Parathyroid adenoma (tissue), 2 donors: ENCODE measurements around the gene GOLPH3L.
"Not testable (repeated sequence)": the region's sequence is repeated elsewhere in the genome, so short reads cannot be mapped to it uniquely, and the experiment has no call there.

Experiments used
- H2AFZ ChIP-seq: fragments of 300-600 bp; sonication (generic); one replicate; pipeline ENCODE4 v1.7.0; 2017; ENCODE audit warnings: antibody characterized with exemption, mild to moderate bottlenecking
- H3K27ac ChIP-seq: fragments of 300-600 bp; sonication (generic); one replicate; pipeline ENCODE4 v1.7.0; 2017
- H3K27me3 ChIP-seq: fragments of 300-600 bp; sonication (generic); one replicate; pipeline ENCODE4 v1.7.0; 2017; ENCODE audit warnings: low read length; ENCODE audit not compliant: control insufficient read depth, insufficient read depth
- H3K36me3 ChIP-seq: fragments of 300-600 bp; sonication (generic); one replicate; pipeline ENCODE4 v1.7.0; 2017; ENCODE audit warnings: low read length; ENCODE audit not compliant: control insufficient read depth, insufficient read depth
- H3K4me1 ChIP-seq: fragments of 300-600 bp; sonication (generic); one replicate; pipeline ENCODE4 v1.7.0; 2017; ENCODE audit warnings: control low read depth
- H3K4me2 ChIP-seq: fragments of 300-600 bp; sonication (generic); one replicate; pipeline ENCODE4 v1.7.0; 2017; ENCODE audit warnings: low read length
- H3K4me3 ChIP-seq: fragments of 300-600 bp; sonication (generic); one replicate; pipeline ENCODE4 v1.7.0; 2017; ENCODE audit warnings: low read depth, low read length
- H3K79me2 ChIP-seq: fragments of 300-600 bp; sonication (generic); one replicate; pipeline ENCODE4 v1.7.0; 2017; ENCODE audit warnings: control low read depth
- H3K9ac ChIP-seq: fragments of 300-600 bp; sonication (generic); one replicate; pipeline ENCODE4 v1.7.0; 2017; ENCODE audit warnings: mild to moderate bottlenecking
- H3K9me3 ChIP-seq: fragments of 300-600 bp; sonication (generic); one replicate; pipeline ENCODE4 v1.7.0; 2017; ENCODE audit warnings: low read length; ENCODE audit not compliant: control insufficient read depth
- TF ChIP-seq, protein P1 (sequence below): fragments of 300-600 bp; sonication (generic); IDR thresholded peaks from one replicate; pipeline ENCODE4 v1.7.0; 2017; ENCODE audit warnings: antibody characterized with exemption, mild to moderate bottlenecking
- donor health status: primary hyperparathyroidism.

The GOLPH3L gene

DNA sequence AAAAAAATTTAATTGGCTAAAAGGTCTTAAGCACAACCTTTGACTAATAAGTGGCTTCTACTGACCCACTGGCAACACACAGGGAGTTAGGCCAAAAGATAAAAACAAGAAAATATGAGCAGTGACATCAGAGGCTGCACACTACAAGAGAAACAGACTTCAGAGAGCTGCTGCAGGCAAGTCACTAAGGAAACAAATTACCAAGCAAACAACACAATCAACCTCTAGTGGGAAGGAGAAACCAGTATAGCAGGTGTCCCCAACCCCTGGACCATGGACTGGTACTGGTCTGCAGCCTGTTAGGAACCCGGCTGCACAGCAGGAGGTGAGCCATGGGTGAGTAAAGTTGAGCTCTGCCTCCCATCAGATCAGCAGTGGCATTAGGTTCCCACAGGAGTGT lies 46.8 kb downstream of the GOLPH3L start:
- Histone ChIP-seq H3K27ac (no peak overlapping the region), H3K79me2 (no peaks in the 10 kb centered on the region), H2AFZ (no peak overlapping the region), H3K4me1 (no peaks in the 10 kb centered on the region), H3K4me3 (no peak overlapping the region), H3K27me3 (no peaks in the 10 kb centered on the region), H3K36me3 (no peaks in the 10 kb centered on the region), H3K9ac (no peak overlapping the region), H3K9me3 (no peaks in the 10 kb centered on the region), H3K4me2 (no peak overlapping the region)
- TF ChIP-seq, protein P1, sequence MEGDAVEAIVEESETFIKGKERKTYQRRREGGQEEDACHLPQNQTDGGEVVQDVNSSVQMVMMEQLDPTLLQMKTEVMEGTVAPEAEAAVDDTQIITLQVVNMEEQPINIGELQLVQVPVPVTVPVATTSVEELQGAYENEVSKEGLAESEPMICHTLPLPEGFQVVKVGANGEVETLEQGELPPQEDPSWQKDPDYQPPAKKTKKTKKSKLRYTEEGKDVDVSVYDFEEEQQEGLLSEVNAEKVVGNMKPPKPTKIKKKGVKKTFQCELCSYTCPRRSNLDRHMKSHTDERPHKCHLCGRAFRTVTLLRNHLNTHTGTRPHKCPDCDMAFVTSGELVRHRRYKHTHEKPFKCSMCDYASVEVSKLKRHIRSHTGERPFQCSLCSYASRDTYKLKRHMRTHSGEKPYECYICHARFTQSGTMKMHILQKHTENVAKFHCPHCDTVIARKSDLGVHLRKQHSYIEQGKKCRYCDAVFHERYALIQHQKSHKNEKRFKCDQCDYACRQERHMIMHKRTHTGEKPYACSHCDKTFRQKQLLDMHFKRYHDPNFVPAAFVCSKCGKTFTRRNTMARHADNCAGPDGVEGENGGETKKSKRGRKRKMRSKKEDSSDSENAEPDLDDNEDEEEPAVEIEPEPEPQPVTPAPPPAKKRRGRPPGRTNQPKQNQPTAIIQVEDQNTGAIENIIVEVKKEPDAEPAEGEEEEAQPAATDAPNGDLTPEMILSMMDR = no peak

DNA sequence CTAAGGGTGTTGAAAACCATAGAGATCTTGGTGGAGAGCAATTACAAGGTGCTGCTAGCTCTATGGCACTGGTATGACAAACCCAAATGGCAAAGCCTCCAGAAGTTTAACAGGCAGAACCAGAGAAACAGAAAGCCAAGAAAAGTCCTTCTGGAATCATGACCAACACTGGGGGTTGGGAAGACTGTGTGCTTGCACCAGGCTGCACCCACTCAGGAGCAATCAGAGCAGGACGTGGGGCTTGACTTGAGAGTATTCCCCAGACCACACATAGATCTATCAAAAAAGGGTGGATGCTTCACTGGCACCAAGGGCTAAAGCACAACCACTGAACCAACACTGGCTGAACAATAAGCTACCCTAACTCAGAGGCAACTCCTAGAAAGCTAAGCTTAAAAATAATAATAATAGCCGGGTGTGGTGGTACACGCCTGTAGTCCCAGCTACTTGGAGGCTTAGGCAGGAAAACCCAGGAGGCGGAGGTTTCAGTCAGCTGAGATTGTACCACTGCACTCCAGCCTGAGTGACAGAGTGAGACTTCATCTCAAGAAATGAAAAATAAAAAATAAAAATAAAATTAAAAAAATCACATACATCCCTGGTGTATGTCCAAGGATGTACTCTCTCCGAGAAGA lies 47.4 kb downstream of the GOLPH3L start:
- no peak overlapping the region for H2AFZ ChIP-seq
- H3K79me2 ChIP-seq = no peaks in the 10 kb centered on the region
- no peaks in the 10 kb centered on the region for H3K9me3 ChIP-seq
- no peak overlapping the region for H3K4me2 ChIP-seq
- TF ChIP-seq, protein P1 = no peak
- H3K36me3 ChIP-seq = no peaks in the 10 kb centered on the region
- no peak overlapping the region for H3K4me3 ChIP-seq
- no peak overlapping the region for H3K9ac ChIP-seq
- H3K27me3 ChIP-seq = no peaks in the 10 kb centered on the region
- H3K4me1 ChIP-seq = no peaks in the 10 kb centered on the region
- H3K27ac ChIP-seq = no peak overlapping the region

DNA sequence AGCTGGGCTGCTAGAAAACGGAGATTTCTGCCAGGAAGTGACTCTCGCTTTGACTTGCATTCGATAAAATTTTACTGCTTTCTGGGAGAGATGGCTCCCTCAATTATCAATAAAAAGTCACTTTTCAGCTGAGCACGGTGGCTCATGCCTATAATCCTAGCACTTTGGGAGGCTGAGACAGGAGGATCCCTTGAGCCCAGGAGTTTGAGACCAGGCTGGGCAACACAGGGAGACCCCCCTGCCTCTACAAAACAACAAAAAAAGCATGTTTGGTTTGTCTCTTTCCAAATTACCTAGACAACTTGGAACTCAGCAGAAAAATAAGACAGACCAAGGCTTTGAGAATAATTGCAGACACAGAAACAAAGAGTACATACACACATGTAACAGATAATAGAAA lies 54.7 kb downstream of the GOLPH3L start:
- H3K4me1 ChIP-seq = no peaks in the 10 kb centered on the region
- no peak overlapping the region for H3K4me2 ChIP-seq
- H3K4me3 ChIP-seq = no peak overlapping the region
- H3K27me3 ChIP-seq = no peaks in the 10 kb centered on the region
- no peak overlapping the region for H3K27ac ChIP-seq
- TF ChIP-seq, protein P1 = no peak
- no peaks in the 10 kb centered on the region for H3K36me3 ChIP-seq
- no peak overlapping the region for H3K9ac ChIP-seq
- H3K79me2 ChIP-seq = no peaks in the 10 kb centered on the region
- H3K9me3 ChIP-seq = no peaks in the 10 kb centered on the region
- H2AFZ ChIP-seq = no peak overlapping the region

DNA sequence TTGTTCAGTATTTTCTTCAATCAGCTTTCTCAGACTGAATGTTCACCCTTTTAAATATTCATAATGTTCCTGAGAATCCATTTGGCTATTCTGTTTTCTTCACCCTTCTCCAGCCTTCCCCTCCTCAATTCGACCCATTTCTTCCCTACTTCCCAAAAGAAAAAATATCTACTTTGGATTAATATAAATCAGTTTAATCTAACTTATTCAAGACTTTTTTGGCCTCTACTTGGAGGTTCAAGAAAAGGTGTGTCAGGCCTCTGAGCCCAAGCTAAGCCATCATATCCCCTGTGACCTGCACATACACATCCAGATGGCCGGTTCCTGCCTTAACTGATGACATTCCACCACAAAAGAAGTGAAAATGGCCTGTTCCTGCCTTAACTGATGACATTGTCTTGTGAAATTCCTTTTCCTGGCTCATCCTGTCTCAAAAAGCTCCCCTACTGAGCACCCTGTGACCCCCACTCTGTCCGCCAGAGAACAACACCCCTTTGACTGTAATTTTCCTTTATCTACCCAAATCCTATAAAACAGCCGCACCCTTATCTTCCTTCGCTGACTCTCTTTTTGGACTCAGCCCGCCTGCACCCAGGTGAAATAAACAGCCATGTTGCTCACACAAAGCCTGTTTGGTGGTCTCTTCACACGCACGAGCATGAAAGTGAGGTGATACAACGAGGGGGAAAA lies 55.7 kb downstream of the GOLPH3L start:
- H3K36me3 ChIP-seq, H3K9ac ChIP-seq, H3K4me3 ChIP-seq, H3K27me3 ChIP-seq, H3K4me2 ChIP-seq, H3K9me3 ChIP-seq, H3K4me1 ChIP-seq, H2AFZ ChIP-seq, H3K27ac ChIP-seq, H3K79me2 ChIP-seq: not testable (repeated sequence)

DNA sequence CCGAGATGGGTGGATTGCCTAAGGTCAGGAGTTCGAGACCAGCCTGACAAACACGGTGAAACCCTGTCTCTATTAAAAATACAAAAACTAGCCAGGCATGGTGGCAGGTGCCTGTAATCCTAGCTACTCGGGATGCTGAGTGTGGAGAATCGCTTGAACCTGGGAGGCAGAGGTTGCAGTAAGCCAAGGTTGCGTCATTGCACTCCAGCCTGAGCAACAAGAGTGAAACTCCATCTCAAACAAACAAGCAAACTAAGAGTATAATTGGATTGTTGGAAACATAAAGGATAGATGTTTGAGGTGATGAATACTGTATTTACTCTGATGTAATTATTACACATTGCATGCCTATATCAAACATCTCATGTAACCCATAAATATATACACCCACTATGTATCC lies 58.5 kb downstream of the GOLPH3L start:
- not testable (repeated sequence) for H3K4me3 ChIP-seq, H3K4me2 ChIP-seq, H3K27ac ChIP-seq, H3K79me2 ChIP-seq, H3K27me3 ChIP-seq, H3K36me3 ChIP-seq, H3K9me3 ChIP-seq, H3K4me1 ChIP-seq, H3K9ac ChIP-seq, H2AFZ ChIP-seq

DNA sequence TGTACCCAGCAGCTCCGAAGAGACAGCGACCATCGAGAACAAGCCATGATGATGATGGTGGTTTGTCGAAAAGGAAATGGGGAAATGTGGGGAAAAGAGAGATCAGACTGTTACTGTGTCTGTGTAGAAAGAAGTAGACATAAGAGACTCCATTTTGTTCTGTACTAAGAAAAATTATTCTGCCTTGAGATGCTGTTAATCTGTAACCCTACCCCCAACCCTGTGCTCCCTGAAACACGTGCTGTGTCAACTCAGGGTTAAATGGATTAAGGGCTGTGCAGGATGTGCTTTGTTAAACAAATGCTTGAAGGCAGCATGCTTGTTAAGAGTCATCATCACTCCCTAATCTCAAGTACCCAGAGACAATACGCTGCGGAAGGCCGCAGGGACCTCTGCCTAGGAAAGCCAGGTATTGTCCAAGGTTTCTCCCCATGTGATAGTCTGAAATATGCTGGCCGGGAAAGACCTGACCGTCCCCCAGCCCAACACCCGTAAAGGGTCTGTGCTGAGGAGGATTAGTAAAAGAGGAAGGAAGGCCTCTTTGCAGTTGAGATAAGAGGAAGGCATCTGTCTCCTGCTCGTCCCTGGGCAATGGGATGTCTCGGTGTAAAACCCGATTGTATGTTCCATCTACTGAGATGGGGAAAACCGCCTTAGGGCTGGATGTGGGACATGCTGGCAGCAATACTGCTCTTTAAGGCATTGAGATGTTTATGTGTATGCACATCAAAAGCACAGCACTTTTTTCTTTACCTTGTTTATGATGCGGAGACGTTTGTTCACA lies 61.9 kb downstream of the GOLPH3L start:
- H3K4me2 ChIP-seq, H3K4me1 ChIP-seq, H3K27me3 ChIP-seq, H3K27ac ChIP-seq, H3K9me3 ChIP-seq, H3K36me3 ChIP-seq, H3K9ac ChIP-seq, H3K79me2 ChIP-seq, H3K4me3 ChIP-seq, H2AFZ ChIP-seq: not testable (repeated sequence)
